Lung (tissue), 12 donors: ENCODE results near the gene STK24. TPM values are rescaled to one million over a fixed set of nuclear protein-coding genes. Genes with fewer than 3 reads are reported as not detected.
"Not testable (repeated sequence)": the region's sequence is repeated elsewhere in the genome, so short reads cannot be mapped to it uniquely, and the experiment has no call there.

Source experiments
- ATAC-seq: fragments of 200-7000 bp; cut with Tn5 transposase; one replicate; pipeline ENCODE4 v1.9.1; 2020; ENCODE audit warnings: moderate number of reproducible peaks; ENCODE audit not compliant: insufficient read depth, low FRiP score
- DNase-seq, 3 donors: peaks; one replicate each; pipeline ENCODE4 v3.0.0-alpha.2; 2013 to 2017
- H3K27ac ChIP-seq, 2 donors: one replicate each; pipeline ENCODE4 v1.5.1; 2013; ENCODE audit warnings: mild to moderate bottlenecking in 2 of 2, moderate library complexity in 2 of 2, control low read depth in 1 of 2, inconsistent platforms in 1 of 2, low read depth in 1 of 2, low read length in 1 of 2
- H3K27me3 ChIP-seq, 3 donors: one replicate each; pipeline ENCODE4 v1.5.1; 2013; ENCODE audit warnings: low read length in 2 of 3; ENCODE audit not compliant: control insufficient read depth in 3 of 3, insufficient read depth in 3 of 3
- H3K36me3 ChIP-seq, 4 donors: one replicate each; pipeline ENCODE4 v1.5.1; 2013; ENCODE audit warnings: low read length in 4 of 4, mild to moderate bottlenecking in 1 of 4, moderate library complexity in 1 of 4; ENCODE audit not compliant: control insufficient read depth in 4 of 4, insufficient read depth in 4 of 4
- H3K4me1 ChIP-seq, 5 donors: one replicate each; pipeline ENCODE4 v1.5.1; 2013; ENCODE audit warnings: low read length in 5 of 5, mild to moderate bottlenecking in 2 of 5, moderate library complexity in 1 of 5; ENCODE audit not compliant: control insufficient read depth in 5 of 5, insufficient read depth in 5 of 5
- H3K4me3 ChIP-seq: one replicate; pipeline ENCODE4 v1.5.1; 2013; ENCODE audit warnings: mild to moderate bottlenecking, control low read depth, moderate library complexity
- H3K9ac ChIP-seq, 2 donors: one replicate each; pipeline ENCODE4 v1.5.1; 2013; ENCODE audit warnings: low read length in 2 of 2, control low read depth in 1 of 2; ENCODE audit not compliant: insufficient read depth in 1 of 2
- H3K9me3 ChIP-seq, 4 donors: one replicate each; pipeline ENCODE4 v1.5.1; 2013; ENCODE audit warnings: low read length in 3 of 4, mild to moderate bottlenecking in 1 of 4, moderate library complexity in 1 of 4; ENCODE audit not compliant: control insufficient read depth in 4 of 4, insufficient read depth in 3 of 4
- WGBS, 2 donors: extraction: QIAGEN DNeasy Blood & Tissue Kit; methylation state at CpG; one replicate each; pipeline ENCODE4 v1.1.7; 2013; 5-methylcytosine and 5-hydroxymethylcytosine counted together
- polyA plus RNA-seq, 2 donors: library from polyadenylated mRNA; stranded (reverse); fragments of 200-250 nt; gene quantifications; one replicate each; pipeline ENCODE4 v1.2.1, GENCODE V29; 2013
- total RNA-seq, 2 donors: library from RNA; depleted of rRNA in 1 of 2; stranded (reverse); fragments of >200 nt in 1 of 2; gene quantifications; one replicate each; pipeline ENCODE4 v1.2.1, GENCODE V29; 2014 to 2021
- TF ChIP-seq, protein P1 (sequence below): IDR thresholded peaks from 2 replicates; pipeline ENCODE4 v1.5.1; 2012; ENCODE audit warnings: mild to moderate bottlenecking; ENCODE audit errors: control extremely low read depth, extremely low read depth
- donor health status: control.
- donor health status: control.
- donor health status: Bipolar disorder and iron deficiency.
- donor health status: healthy.
- donor health status: DM: yes; HTN: yes; CAD: no.

The STK24 gene
- total and polyA plus RNA-seq, 4 donors = 38.0 to 102 (median 64.5) TPM

DNA sequence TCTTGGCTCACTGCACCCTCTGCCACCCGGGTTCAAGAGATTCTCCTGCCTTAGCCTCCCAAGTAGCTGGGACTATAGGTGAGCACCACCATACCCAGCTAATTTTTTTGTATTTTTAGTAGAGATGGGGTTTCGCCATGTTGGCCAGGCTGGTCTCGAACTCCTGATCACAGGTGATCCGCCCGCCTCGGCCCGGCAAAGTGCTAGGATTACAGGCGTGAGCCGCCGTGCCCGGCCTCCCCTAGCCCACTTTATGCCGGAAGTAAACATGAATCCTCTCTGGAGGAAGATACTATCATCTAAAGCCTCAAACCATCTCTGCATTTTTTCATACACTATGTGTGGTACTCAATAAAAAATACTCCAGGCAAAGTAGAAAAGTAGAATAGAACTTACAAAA, 12.6 kb upstream of the STK24 start:
- DNase-seq, H3K27me3 ChIP-seq, H3K9me3 ChIP-seq, H3K9ac ChIP-seq, H3K27ac ChIP-seq, H3K4me1 ChIP-seq, H3K36me3 ChIP-seq, ATAC-seq, H3K4me3 ChIP-seq: not testable (repeated sequence)
- 89 to 98% methylated on average over 12 of the region's 12 CpGs for WGBS, 2 donors

DNA sequence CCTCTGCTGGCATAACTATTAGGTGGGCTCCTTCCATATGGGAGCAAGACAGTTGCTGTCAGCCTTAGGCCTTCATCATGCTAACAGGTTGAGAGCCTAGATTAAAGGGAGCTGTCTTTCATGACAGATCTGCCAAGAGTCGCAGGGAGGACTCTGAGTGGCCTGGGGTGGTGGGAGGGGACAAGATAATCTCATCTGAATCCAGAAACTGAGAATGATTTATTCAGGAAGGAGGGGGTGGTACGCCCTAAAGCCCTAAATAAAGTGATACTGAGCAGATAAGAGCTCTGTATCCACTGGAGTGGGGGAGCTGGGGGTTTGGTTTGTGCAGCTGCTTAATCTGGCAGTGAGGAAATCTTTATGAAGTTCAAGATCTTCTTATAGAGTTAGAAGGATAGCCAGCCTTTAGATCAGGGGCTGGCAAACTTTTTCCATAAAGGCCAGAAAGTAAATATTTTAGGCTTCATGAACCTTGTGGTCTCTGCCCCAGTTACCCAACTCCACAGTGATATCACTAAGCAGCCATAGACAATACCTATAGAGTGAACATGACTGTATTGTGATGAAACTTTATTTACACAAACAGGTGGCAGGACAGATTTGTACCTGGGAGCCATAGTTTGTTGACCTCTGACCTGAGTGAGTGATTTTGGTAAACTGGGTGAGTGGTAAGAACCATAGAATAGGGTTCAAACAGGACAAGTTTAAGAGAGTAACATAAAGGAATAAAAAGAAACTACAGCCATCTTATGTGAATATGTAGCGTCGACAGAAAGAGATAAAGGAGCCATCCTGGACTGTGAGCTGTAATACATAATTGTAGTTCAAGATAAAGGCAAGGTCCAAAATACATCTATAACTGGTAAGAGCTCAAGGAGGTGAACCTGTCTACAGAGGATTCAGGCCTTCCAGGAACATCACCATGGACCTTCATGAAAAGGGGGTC, 9.8 kb upstream of the STK24 start:
- TF ChIP-seq, protein P1, sequence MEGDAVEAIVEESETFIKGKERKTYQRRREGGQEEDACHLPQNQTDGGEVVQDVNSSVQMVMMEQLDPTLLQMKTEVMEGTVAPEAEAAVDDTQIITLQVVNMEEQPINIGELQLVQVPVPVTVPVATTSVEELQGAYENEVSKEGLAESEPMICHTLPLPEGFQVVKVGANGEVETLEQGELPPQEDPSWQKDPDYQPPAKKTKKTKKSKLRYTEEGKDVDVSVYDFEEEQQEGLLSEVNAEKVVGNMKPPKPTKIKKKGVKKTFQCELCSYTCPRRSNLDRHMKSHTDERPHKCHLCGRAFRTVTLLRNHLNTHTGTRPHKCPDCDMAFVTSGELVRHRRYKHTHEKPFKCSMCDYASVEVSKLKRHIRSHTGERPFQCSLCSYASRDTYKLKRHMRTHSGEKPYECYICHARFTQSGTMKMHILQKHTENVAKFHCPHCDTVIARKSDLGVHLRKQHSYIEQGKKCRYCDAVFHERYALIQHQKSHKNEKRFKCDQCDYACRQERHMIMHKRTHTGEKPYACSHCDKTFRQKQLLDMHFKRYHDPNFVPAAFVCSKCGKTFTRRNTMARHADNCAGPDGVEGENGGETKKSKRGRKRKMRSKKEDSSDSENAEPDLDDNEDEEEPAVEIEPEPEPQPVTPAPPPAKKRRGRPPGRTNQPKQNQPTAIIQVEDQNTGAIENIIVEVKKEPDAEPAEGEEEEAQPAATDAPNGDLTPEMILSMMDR = no peak
- DNase-seq = no peak
- Histone ChIP-seq H3K4me3 (no peak overlapping the region), H3K9me3 (no peaks in the 10 kb centered on the region), H3K9ac (no peak overlapping the region), H3K27me3 (no peaks in the 10 kb centered on the region), H3K4me1 (peaks cover 0 to 17% (median 5%) of the 10 kb centered on the region in 5 donors), H3K36me3 (no peaks in the 10 kb centered on the region), H3K27ac (no peak overlapping the region)
- no peak for ATAC-seq
- WGBS, 2 donors = 89 to 91% methylated on average over 4 of the region's 4 CpGs

DNA sequence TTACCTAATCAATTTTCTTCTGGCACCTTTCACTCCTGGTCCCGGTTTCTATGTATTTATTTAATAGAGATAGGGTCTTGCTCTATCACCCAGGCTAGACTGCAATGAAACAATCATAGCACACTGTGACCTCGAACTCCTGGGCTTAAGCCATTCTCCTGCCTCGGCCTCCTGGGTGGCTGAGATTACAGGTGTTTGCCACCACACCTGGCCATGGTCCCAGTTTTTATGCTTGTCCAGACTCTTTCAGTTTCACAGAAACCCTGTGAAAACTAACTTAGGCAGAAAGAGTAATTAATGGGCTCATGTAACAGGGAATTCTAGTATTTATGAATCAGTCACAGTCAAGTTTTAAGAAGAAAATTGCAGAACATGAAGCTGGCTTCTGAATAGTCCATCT, 9.0 kb upstream of the STK24 start:
- no peak overlapping the region for H3K4me3 ChIP-seq
- no peaks in the 10 kb centered on the region for H3K36me3 ChIP-seq
- H3K9me3 ChIP-seq = no peaks in the 10 kb centered on the region
- TF ChIP-seq, protein P1 = no peak
- DNase-seq (no peak), ATAC-seq (no peak)
- no peak overlapping the region for H3K9ac ChIP-seq
- H3K4me1 ChIP-seq = peaks cover 0 to 20% (median 5%) of the 10 kb centered on the region in 5 donors
- WGBS, 2 donors = 90 to 97% methylated on average over 3 of the region's 3 CpGs
- no peak overlapping the region for H3K27ac ChIP-seq
- no peaks in the 10 kb centered on the region for H3K27me3 ChIP-seq

DNA sequence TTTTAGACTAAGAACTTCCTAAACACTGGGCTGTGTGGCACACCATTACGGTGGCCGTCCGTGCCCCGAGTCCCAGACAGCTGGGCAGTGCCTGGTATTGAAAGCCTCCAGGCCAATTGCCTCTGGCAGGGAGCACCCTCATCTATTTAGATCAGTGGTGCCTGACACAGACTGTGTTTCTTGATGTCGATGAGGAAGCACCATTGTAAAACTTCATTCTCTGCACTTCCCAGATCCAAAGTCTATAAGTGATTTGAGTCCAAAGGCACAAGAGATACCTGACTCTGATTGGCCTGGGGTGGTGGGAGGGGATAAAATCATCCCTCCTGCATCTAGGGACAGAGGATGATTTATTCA, 8.5 kb upstream of the STK24 start:
- Histone ChIP-seq H3K36me3 (no peaks in the 10 kb centered on the region), H3K9me3 (no peaks in the 10 kb centered on the region), H3K4me1 (peaks cover 0 to 20% (median 5%) of the 10 kb centered on the region in 5 donors), H3K27me3 (no peaks in the 10 kb centered on the region), H3K27ac (no peak overlapping the region), H3K4me3 (no peak overlapping the region), H3K9ac (no peak overlapping the region)
- TF ChIP-seq, protein P1 = no peak
- DNase-seq (no peak), ATAC-seq (no peak)
- 86 to 89% methylated on average over 5 of the region's 5 CpGs for WGBS, 2 donors
